Measurements from ENCODE around the gene MEIS2.

The MEIS2 gene

DNA sequence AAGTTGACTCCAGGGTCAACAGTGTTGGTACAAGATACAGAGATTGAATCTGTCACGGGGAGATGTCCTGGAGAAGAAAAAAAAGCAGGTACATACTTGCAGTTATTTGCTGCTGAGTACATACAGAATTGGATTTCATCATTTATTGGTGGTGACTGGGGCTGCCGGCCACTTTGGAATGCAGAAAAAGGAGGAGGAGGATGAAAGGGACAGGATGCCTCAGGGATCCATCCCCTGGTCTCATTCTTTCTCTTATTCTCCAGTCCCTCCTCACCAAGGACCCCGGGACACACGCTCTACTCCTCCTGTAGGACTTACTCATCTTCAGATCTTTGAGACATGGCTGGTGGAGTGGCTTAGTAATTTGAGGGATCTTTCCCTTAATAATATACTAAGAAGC is 30.0 kb upstream of the MEIS2 start:
- H4K20me1 ChIP-seq (ENCODE audit: insufficient read depth, low read length), result no peaks in the 10 kb centered on the region

DNA sequence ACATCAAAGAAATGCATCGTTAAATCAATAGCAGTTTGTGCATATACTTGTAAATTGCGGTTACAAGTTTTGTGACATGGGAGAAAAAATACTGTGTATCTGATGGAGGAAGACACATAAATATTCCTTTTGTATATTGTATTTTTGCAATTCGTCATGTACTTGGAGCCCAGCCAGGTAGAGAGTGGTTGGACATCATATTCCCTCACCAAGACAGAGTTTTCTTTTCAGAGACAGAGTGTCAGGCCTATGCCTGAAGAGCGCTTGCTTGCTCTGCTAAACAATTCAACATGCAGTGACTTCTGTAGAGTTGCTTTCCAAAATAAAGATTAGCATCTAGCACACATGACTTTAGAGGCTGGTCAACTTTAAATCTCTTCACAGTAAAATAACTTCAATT is 24.8 kb upstream of the MEIS2 start:
- no peak overlapping the region for H3K27ac ChIP-seq (ENCODE audit: low read depth, low read length, poor library complexity, severe bottlenecking)

More for the DNA sequence above, 30.0 kb upstream of the MEIS2 start:
- Histone ChIP-seq H3K27me3 (ENCODE audit: insufficient read depth, low read length) (no peaks in the 10 kb centered on the region), H3K4me3 (ENCODE audit: low read depth, low read length, poor library complexity, severe bottlenecking) (no peak overlapping the region), H3K79me2 (ENCODE audit: insufficient read depth, low read length) (no peaks in the 10 kb centered on the region), H3K4me2 (ENCODE audit: low read length) (no peak overlapping the region), H3F3A (ENCODE audit: insufficient read depth, low read length) (no peaks in the 10 kb centered on the region), H3K9me2 (ENCODE audit: low read depth, low read length) (no peaks in the 10 kb centered on the region), H3K9me3 (ENCODE audit: low read length) (no peaks in the 10 kb centered on the region), H2AFZ (ENCODE audit: low read length) (no peak overlapping the region), H3K27ac (ENCODE audit: low read depth, low read length, poor library complexity, severe bottlenecking) (no peak overlapping the region), H3K36me3 (ENCODE audit: insufficient read depth, low read length) (no peaks in the 10 kb centered on the region), H3K4me1 (ENCODE audit: insufficient read depth, low read length, severe bottlenecking) (no peaks in the 10 kb centered on the region), H3K9ac (ENCODE audit: low read length) (no peak overlapping the region)
- TF ChIP-seq EZH2 (IDR thresholded peaks at IDR 0.05; ENCODE audit: borderline replicate concordance, low read length), result no peak
- TF ChIP-seq, protein P1, sequence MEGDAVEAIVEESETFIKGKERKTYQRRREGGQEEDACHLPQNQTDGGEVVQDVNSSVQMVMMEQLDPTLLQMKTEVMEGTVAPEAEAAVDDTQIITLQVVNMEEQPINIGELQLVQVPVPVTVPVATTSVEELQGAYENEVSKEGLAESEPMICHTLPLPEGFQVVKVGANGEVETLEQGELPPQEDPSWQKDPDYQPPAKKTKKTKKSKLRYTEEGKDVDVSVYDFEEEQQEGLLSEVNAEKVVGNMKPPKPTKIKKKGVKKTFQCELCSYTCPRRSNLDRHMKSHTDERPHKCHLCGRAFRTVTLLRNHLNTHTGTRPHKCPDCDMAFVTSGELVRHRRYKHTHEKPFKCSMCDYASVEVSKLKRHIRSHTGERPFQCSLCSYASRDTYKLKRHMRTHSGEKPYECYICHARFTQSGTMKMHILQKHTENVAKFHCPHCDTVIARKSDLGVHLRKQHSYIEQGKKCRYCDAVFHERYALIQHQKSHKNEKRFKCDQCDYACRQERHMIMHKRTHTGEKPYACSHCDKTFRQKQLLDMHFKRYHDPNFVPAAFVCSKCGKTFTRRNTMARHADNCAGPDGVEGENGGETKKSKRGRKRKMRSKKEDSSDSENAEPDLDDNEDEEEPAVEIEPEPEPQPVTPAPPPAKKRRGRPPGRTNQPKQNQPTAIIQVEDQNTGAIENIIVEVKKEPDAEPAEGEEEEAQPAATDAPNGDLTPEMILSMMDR (IDR thresholded peaks at IDR 0.05; ENCODE audit: low read length), result no peak

GRCh38 chr15:37124331-37124730 is 24.0 kb upstream of the MEIS2 start:
- Histone ChIP-seq H3K4me2 (ENCODE audit: low read length) (no peak overlapping the region), H3F3A (ENCODE audit: insufficient read depth, low read length) (no peaks in the 10 kb centered on the region), H3K9me3 (ENCODE audit: low read length) (no peaks in the 10 kb centered on the region), H3K36me3 (ENCODE audit: insufficient read depth, low read length) (no peaks in the 10 kb centered on the region), H2AFZ (ENCODE audit: low read length) (no peak overlapping the region), H3K79me2 (ENCODE audit: insufficient read depth, low read length) (no peaks in the 10 kb centered on the region), H4K20me1 (ENCODE audit: insufficient read depth, low read length) (no peaks in the 10 kb centered on the region), H3K4me3 (ENCODE audit: low read depth, low read length, poor library complexity, severe bottlenecking) (no peak overlapping the region), H3K27ac (ENCODE audit: low read depth, low read length, poor library complexity, severe bottlenecking) (no peak overlapping the region), H3K4me1 (ENCODE audit: insufficient read depth, low read length, severe bottlenecking) (no peaks in the 10 kb centered on the region), H3K9ac (ENCODE audit: low read length) (no peak overlapping the region), H3K27me3 (ENCODE audit: insufficient read depth, low read length) (no peaks in the 10 kb centered on the region), H3K9me2 (ENCODE audit: low read depth, low read length) (no peaks in the 10 kb centered on the region)
- no peak for TF ChIP-seq EZH2 (IDR thresholded peaks at IDR 0.05; ENCODE audit: borderline replicate concordance, low read length)
- TF ChIP-seq, protein P1 (IDR thresholded peaks at IDR 0.05; ENCODE audit: low read length), result no peak

More for the DNA sequence above, 24.8 kb upstream of the MEIS2 start:
- H2AFZ ChIP-seq (ENCODE audit: low read length), result no peak overlapping the region
- H3F3A ChIP-seq (ENCODE audit: insufficient read depth, low read length), result no peaks in the 10 kb centered on the region
- H3K9me3 ChIP-seq (ENCODE audit: low read length), result no peaks in the 10 kb centered on the region
- no peaks in the 10 kb centered on the region for H3K79me2 ChIP-seq (ENCODE audit: insufficient read depth, low read length)
- H4K20me1 ChIP-seq (ENCODE audit: insufficient read depth, low read length), result no peaks in the 10 kb centered on the region
- no peaks in the 10 kb centered on the region for H3K36me3 ChIP-seq (ENCODE audit: insufficient read depth, low read length)
- no peak overlapping the region for H3K9ac ChIP-seq (ENCODE audit: low read length)
- H3K4me3 ChIP-seq (ENCODE audit: low read depth, low read length, poor library complexity, severe bottlenecking), result no peak overlapping the region
- H3K4me2 ChIP-seq (ENCODE audit: low read length), result no peak overlapping the region
- H3K9me2 ChIP-seq (ENCODE audit: low read depth, low read length), result no peaks in the 10 kb centered on the region
- no peak for TF ChIP-seq EZH2 (IDR thresholded peaks at IDR 0.05; ENCODE audit: borderline replicate concordance, low read length)
- TF ChIP-seq, protein P1 (IDR thresholded peaks at IDR 0.05; ENCODE audit: low read length), result no peak
- no peaks in the 10 kb centered on the region for H3K4me1 ChIP-seq (ENCODE audit: insufficient read depth, low read length, severe bottlenecking)
- H3K27me3 ChIP-seq (ENCODE audit: insufficient read depth, low read length), result no peaks in the 10 kb centered on the region

Data from OCI-LY1 (cell line).